SK-N-MC (cell line): Measurements from ENCODE around the gene BRD3.

ENCODE experiments used
- EZH2 ChIP-seq: fragments of 200-600 bp; sonication (generic); IDR thresholded peaks from one replicate; pipeline ENCODE4 v1.6.1; 2017; ENCODE audit warnings: antibody characterized with exemption
- FOXP2 ChIP-seq: optimal IDR thresholded peaks from 2 replicates; pipeline ENCODE3; 2011; ENCODE audit warnings: mild to moderate bottlenecking, moderate library complexity; ENCODE audit not compliant: insufficient read depth; ENCODE audit errors: extremely low read length, control extremely low read depth
- POLR2AphosphoS5 ChIP-seq: IDR thresholded peaks from 2 replicates; pipeline ENCODE4 v1.6.1; 2012; ENCODE audit warnings: mild to moderate bottlenecking, low read depth, low read length, borderline replicate concordance

DNA sequence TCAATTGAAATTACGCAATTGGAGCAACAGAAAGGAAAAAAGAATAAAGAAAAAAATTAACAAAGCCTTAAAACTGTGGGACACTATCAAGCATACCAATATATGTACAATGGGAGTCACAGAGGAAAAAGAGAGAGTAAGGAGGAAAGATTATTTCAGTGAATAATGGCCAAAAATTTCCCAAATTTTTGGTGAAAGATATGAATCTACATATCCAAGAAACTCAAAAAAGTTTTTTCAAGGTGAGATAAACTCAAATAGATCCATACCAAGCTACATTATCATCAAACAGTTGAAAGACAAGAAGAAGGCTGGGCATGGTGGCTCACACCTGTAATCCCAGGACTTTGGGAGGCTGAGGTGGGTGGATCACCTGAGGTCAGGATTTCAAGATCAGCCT, 8.8 kb upstream of the BRD3 start:
- TF ChIP-seq FOXP2 (no peak), EZH2 (no peak), POLR2AphosphoS5 (no peak)
